PC-9 (cell line): ENCODE measurements around the gene DST. TPM values are rescaled to one million over a fixed set of nuclear protein-coding genes. Genes with fewer than 3 reads are reported as not detected.

Experiments
- BruUV-seq: library from RNA; stranded (reverse); fragments of 400-500 nt; replicated peaks from 2 replicates; lab custom pipeline; 2021; lab: Mats Ljungman, UMichigan
- CTCF ChIA-PET: fragments of 300-600 bp; sonication (Branson Sonifier 250); formaldehyde crosslinking; loops from one replicate; lab custom pipeline; 2022; ENCODE audit warnings: antibody characterized with exemption; lab: Charles Lee
- POLR2A ChIA-PET: fragments of 300-600 bp; sonication (Branson Sonifier 250); formaldehyde crosslinking; loops from one replicate; lab custom pipeline; 2022; ENCODE audit warnings: antibody characterized with exemption; ENCODE audit not compliant: unreplicated experiment; lab: Charles Lee
- DNase-seq, 2 experiments: peaks; one replicate each; pipeline versions ENCODE4 v3.0.0 to v3.0.0-alpha.2; 2015 to 2022; ENCODE audit warnings: mixed read lengths in 1 of 2
- H2AFZ ChIP-seq: fragments of 200-600 bp; sonication (generic); 2 replicates; pipeline ENCODE4 v1.8.1; 2017; ENCODE audit warnings: antibody characterized with exemption
- H3F3A ChIP-seq: fragments of 200-600 bp; sonication (generic); 2 replicates; pipeline ENCODE4 v1.8.1; 2017; ENCODE audit warnings: antibody characterized with exemption, mild to moderate bottlenecking, low read depth; ENCODE audit not compliant: insufficient read depth
- H3K27ac ChIP-seq: fragments of 200-600 bp; sonication (generic); 2 replicates; pipeline ENCODE4 v1.6.1; 2016; ENCODE audit warnings: mixed run types
- H3K27me3 ChIP-seq: fragments of 200-600 bp; sonication (generic); 2 replicates; pipeline ENCODE4 v1.6.1; 2016; ENCODE audit warnings: low read depth, mixed run types; ENCODE audit not compliant: insufficient read depth
- H3K36me3 ChIP-seq: fragments of 200-600 bp; sonication (generic); 2 replicates; pipeline ENCODE4 v1.6.1; 2016; ENCODE audit warnings: low read depth, mixed run types
- H3K4me1 ChIP-seq: fragments of 200-600 bp; sonication (generic); replicated peaks from 2 replicates; pipeline ENCODE4 v1.6.1; 2016; ENCODE audit warnings: mixed run types; ENCODE audit not compliant: insufficient read depth
- H3K4me2 ChIP-seq: fragments of 200-600 bp; sonication (generic); 2 replicates; pipeline ENCODE4 v1.6.1; 2017; ENCODE audit warnings: mixed run types
- H3K4me3 ChIP-seq: fragments of 200-600 bp; sonication (generic); 2 replicates; pipeline ENCODE4 v1.6.1; 2016; ENCODE audit warnings: mixed run types
- H3K79me2 ChIP-seq: fragments of 200-600 bp; sonication (generic); 2 replicates; pipeline ENCODE4 v1.6.1; 2017; ENCODE audit warnings: low read depth, mixed run types
- H3K9me2 ChIP-seq: fragments of 200-600 bp; sonication (generic); 2 replicates; pipeline ENCODE4 v1.8.1; 2017; ENCODE audit warnings: mild to moderate bottlenecking; ENCODE audit not compliant: insufficient read depth
- H3K9me3 ChIP-seq: fragments of 200-600 bp; sonication (generic); 2 replicates; pipeline ENCODE4 v1.8.1; 2016; ENCODE audit warnings: low read depth; ENCODE audit not compliant: insufficient read depth
- H4K20me1 ChIP-seq: fragments of 200-600 bp; sonication (generic); 2 replicates; pipeline ENCODE4 v1.8.1; 2017; ENCODE audit not compliant: insufficient read depth
- EZH2 ChIP-seq: fragments of 200-600 bp; sonication (generic); IDR thresholded peaks from 2 replicates; pipeline ENCODE4 v1.8.0; 2017; ENCODE audit warnings: antibody characterized with exemption, low read depth
- intact Hi-C: fragments of 100-400 bp; cut with micrococcal nuclease; formaldehyde crosslinking; loops from one replicate; pipeline ENCODE4 v1.10.0; 2022; ENCODE audit not compliant: unreplicated experiment
- total RNA-seq: library from RNA; stranded (reverse); gene quantifications from 2 replicates; pipeline ENCODE4 v1.2.3, GENCODE V29; 2021
- TF ChIP-seq, protein P1 (sequence below): fragments of 200-600 bp; sonication (generic); conservative IDR thresholded peaks from 2 replicates; pipeline ENCODE4 v1.6.1; 2017; ENCODE audit warnings: mixed run types, antibody characterized with exemption, mild to moderate bottlenecking, moderate library complexity

DST gene
- total RNA-seq, 1 experiment from 2014 or later, result 217 TPM

DNA sequence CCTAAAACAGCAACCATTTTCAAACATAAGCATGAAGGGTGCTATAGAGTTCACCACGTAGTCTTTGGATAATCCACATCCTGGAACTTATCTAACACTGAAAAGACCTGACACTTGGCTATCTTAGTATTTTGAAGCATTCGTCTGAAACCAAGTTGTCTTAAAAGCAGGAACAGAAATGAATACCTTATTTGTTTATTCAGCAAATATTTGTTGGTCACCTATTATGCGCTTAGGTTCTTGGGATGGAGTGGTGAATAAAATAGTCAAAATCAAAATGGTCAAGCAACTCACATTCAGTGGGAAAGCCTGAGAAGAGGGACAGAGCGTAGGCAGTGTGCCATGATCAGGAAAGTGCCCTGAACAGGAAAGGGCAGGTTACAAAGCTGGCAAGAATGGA, 206.9 kb downstream of the DST start:
- Histone ChIP-seq H3K9me3 (no peaks in the 10 kb centered on the region; the same call in 1 of the 2 replicates), H3K4me3 (no peak overlapping the region), H3K27ac (no peak overlapping the region), H4K20me1 (no peaks in the 10 kb centered on the region), H3K36me3 (no peaks in the 10 kb centered on the region), H3K4me1 (no peaks in the 10 kb centered on the region), H2AFZ (no peak overlapping the region), H3K27me3 (no peaks in the 10 kb centered on the region), H3K79me2 (no peaks in the 10 kb centered on the region), H3K9me2 (no peaks in the 10 kb centered on the region), H3K4me2 (no peak overlapping the region), H3F3A (no peaks in the 10 kb centered on the region)
- DNase-seq, result no peak
- no TSS peak for BruUV-seq
- TF ChIP-seq EZH2, result no peak
- TF ChIP-seq, protein P1, sequence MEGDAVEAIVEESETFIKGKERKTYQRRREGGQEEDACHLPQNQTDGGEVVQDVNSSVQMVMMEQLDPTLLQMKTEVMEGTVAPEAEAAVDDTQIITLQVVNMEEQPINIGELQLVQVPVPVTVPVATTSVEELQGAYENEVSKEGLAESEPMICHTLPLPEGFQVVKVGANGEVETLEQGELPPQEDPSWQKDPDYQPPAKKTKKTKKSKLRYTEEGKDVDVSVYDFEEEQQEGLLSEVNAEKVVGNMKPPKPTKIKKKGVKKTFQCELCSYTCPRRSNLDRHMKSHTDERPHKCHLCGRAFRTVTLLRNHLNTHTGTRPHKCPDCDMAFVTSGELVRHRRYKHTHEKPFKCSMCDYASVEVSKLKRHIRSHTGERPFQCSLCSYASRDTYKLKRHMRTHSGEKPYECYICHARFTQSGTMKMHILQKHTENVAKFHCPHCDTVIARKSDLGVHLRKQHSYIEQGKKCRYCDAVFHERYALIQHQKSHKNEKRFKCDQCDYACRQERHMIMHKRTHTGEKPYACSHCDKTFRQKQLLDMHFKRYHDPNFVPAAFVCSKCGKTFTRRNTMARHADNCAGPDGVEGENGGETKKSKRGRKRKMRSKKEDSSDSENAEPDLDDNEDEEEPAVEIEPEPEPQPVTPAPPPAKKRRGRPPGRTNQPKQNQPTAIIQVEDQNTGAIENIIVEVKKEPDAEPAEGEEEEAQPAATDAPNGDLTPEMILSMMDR, result no peak
- CTCF ChIA-PET, result no interaction called here
- intact Hi-C loops, result no loop called here
- POLR2A ChIA-PET, result no interaction called here

DNA sequence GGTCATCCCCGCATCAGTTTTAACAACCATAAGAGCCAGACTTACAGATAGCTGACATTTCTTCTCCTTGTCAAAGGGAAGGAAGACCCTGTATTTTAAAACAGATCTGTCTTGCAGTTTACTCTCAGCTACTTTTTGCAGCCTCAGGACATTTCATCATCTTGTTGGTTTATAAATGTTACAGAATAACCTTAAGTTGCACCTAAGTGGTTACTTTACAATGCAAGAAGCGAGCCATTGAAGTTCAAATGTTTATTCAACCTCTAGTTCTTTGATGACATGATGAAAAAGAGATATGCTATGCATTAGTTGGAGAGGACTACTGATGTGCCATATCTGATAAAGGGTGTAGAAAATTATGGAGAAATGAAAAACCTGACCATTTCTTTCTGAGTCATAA, 207.4 kb downstream of the DST start:
- ChIA-PET POLR2A (interaction anchor here (0.6 kb wide), 1 partner anchor 583 kb away, joined by 5 read pairs; no protein-coding TSS in a partner anchor), CTCF (no interaction called here)
- H3K9me3 ChIP-seq, result no peaks in the 10 kb centered on the region; the same call in 1 of the 2 replicates
- no peaks in the 10 kb centered on the region for H3K9me2 ChIP-seq
- H3K36me3 ChIP-seq, result no peaks in the 10 kb centered on the region
- intact Hi-C loops, result no loop called here
- no peaks in the 10 kb centered on the region for H3K4me1 ChIP-seq
- H4K20me1 ChIP-seq, result no peaks in the 10 kb centered on the region
- TF ChIP-seq EZH2, result no peak
- TF ChIP-seq, protein P1, result no peak
- H3K79me2 ChIP-seq, result no peaks in the 10 kb centered on the region
- H2AFZ ChIP-seq, result no peak overlapping the region
- no peaks in the 10 kb centered on the region for H3K27me3 ChIP-seq
- BruUV-seq, result no TSS peak
- no peak overlapping the region for H3K4me2 ChIP-seq
- H3F3A ChIP-seq, result no peaks in the 10 kb centered on the region
- no peak for DNase-seq
- no peak overlapping the region for H3K4me3 ChIP-seq
- no peak overlapping the region for H3K27ac ChIP-seq

DNA sequence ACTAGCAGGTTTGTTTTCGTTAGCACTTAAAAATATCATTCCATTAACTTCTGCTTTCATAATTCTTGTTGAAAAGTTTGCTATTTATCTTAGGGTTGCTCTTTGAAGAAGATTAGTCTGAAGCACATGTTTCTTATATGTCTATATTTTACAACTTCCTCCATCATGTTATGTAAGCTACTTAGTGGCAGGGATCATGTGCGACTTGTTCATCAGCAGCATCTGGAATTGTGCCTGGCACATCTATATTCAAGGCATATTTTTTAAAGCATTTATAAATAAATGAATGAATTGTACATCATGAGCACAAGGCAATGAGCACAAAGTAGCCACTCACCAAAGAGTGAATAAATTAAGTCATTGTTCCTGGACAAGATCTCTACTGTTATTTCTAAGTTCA, 208.1 kb downstream of the DST start:
- no peak overlapping the region for H3K4me2 ChIP-seq
- CTCF ChIA-PET, result no interaction called here

More for the DNA sequence above, 208.1 kb downstream of the DST start:
- no peaks in the 10 kb centered on the region for H3K27me3 ChIP-seq
- no peak overlapping the region for H3K27ac ChIP-seq
- DNase-seq, result no peak
- TF ChIP-seq, protein P1, result no peak
- no peak for TF ChIP-seq EZH2
- POLR2A ChIA-PET, result no interaction called here
- no TSS peak for BruUV-seq
- H3K36me3 ChIP-seq, result no peaks in the 10 kb centered on the region
- no peaks in the 10 kb centered on the region; the same call in 1 of the 2 replicates for H3K9me3 ChIP-seq
- H3K4me1 ChIP-seq, result no peaks in the 10 kb centered on the region
- H3F3A ChIP-seq, result no peaks in the 10 kb centered on the region
- H2AFZ ChIP-seq, result no peak overlapping the region
- no peaks in the 10 kb centered on the region for H3K79me2 ChIP-seq
- no peaks in the 10 kb centered on the region for H3K9me2 ChIP-seq
- H4K20me1 ChIP-seq, result no peaks in the 10 kb centered on the region
- no peak overlapping the region for H3K4me3 ChIP-seq
- intact Hi-C loops, result no loop called here
